KMS-11 (cell line): ENCODE results near the gene ERRFI1.
"Not testable (repeated sequence)": the region's sequence is repeated elsewhere in the genome, so short reads cannot be mapped to it uniquely, and the experiment has no call there.

Experiments
- H2AFZ ChIP-seq: fragments of 200-600 bp; sonication (generic); 2 replicates; pipeline ENCODE4 v1.6.1; 2016; ENCODE audit warnings: antibody characterized with exemption, mixed run types, low read depth
- H3K27ac ChIP-seq: fragments of 200-600 bp; sonication (generic); 2 replicates; pipeline ENCODE4 v1.6.1; 2016; ENCODE audit warnings: mild to moderate bottlenecking, mixed run types
- H3K27me3 ChIP-seq: fragments of 200-600 bp; sonication (generic); 2 replicates; pipeline ENCODE4 v1.6.1; 2017; ENCODE audit warnings: mild to moderate bottlenecking, low read depth, mixed run types, moderate library complexity; ENCODE audit not compliant: insufficient read depth
- H3K36me3 ChIP-seq: fragments of 200-600 bp; sonication (generic); 2 replicates; pipeline ENCODE4 v1.6.1; 2017; ENCODE audit warnings: mild to moderate bottlenecking, mixed run types; ENCODE audit not compliant: insufficient read depth
- H3K4me1 ChIP-seq: fragments of 200-600 bp; sonication (generic); 2 replicates; pipeline ENCODE4 v1.6.1; 2016; ENCODE audit warnings: mild to moderate bottlenecking, low read depth, mixed run types; ENCODE audit not compliant: poor library complexity, severe bottlenecking
- H3K4me2 ChIP-seq: fragments of 200-600 bp; sonication (generic); 2 replicates; pipeline ENCODE4 v1.7.0; 2016; ENCODE audit warnings: mild to moderate bottlenecking, mixed run types
- H3K4me3 ChIP-seq: fragments of 200-600 bp; sonication (generic); IDR thresholded peaks from 2 replicates; pipeline ENCODE4 v1.6.1; 2017; ENCODE audit warnings: low read depth, low read length, mixed read lengths; ENCODE audit not compliant: insufficient read depth
- H3K79me2 ChIP-seq: fragments of 200-600 bp; sonication (generic); 2 replicates; pipeline ENCODE4 v1.6.1; 2016; ENCODE audit warnings: low read depth, mixed run types; ENCODE audit not compliant: insufficient read depth
- H3K9ac ChIP-seq: fragments of 200-600 bp; sonication (generic); 2 replicates; pipeline ENCODE4 v1.6.1; 2016; ENCODE audit warnings: mild to moderate bottlenecking, mixed run types
- H4K20me1 ChIP-seq: fragments of 200-600 bp; sonication (generic); 2 replicates; pipeline ENCODE4 v1.6.1; 2016; ENCODE audit warnings: mild to moderate bottlenecking, mixed run types; ENCODE audit not compliant: insufficient read depth
- TF ChIP-seq, protein P1 (sequence below): fragments of 200-600 bp; sonication (generic); conservative IDR thresholded peaks from 2 replicates; pipeline ENCODE4 v1.6.1; 2017; ENCODE audit warnings: low read depth, mild to moderate bottlenecking, antibody characterized with exemption, low read length, moderate library complexity, mixed read lengths

ERRFI1 gene

DNA sequence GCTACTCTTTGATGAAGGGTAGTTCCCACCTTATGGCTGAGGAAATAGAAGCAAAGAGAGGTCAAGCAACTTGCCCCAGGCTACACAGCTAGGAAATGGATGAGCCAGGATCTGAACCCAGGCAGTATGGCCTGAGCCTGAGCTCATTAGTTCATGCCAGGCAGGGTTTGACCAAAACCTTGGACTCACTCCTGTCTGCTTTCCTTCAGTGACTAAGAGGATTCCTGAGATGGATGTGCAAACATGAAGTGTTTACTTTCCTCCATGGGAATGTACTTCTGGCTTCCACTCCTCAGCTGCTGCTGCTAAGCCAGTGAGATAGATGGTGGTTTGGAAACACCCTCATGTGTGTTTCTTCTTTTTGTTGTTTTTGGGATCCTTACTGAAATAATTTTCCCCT, 35.1 kb upstream of the ERRFI1 start:
- Histone ChIP-seq H3K4me1 (no peaks in the 10 kb centered on the region), H2AFZ (no peak overlapping the region), H3K79me2 (no peaks in the 10 kb centered on the region), H3K9ac (no peak overlapping the region), H3K4me3 (no peak overlapping the region), H4K20me1 (no peaks in the 10 kb centered on the region), H3K27me3 (no peaks in the 10 kb centered on the region), H3K4me2 (no peak overlapping the region), H3K36me3 (no peaks in the 10 kb centered on the region), H3K27ac (no peak overlapping the region)
- TF ChIP-seq, protein P1, sequence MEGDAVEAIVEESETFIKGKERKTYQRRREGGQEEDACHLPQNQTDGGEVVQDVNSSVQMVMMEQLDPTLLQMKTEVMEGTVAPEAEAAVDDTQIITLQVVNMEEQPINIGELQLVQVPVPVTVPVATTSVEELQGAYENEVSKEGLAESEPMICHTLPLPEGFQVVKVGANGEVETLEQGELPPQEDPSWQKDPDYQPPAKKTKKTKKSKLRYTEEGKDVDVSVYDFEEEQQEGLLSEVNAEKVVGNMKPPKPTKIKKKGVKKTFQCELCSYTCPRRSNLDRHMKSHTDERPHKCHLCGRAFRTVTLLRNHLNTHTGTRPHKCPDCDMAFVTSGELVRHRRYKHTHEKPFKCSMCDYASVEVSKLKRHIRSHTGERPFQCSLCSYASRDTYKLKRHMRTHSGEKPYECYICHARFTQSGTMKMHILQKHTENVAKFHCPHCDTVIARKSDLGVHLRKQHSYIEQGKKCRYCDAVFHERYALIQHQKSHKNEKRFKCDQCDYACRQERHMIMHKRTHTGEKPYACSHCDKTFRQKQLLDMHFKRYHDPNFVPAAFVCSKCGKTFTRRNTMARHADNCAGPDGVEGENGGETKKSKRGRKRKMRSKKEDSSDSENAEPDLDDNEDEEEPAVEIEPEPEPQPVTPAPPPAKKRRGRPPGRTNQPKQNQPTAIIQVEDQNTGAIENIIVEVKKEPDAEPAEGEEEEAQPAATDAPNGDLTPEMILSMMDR, result no peak

DNA sequence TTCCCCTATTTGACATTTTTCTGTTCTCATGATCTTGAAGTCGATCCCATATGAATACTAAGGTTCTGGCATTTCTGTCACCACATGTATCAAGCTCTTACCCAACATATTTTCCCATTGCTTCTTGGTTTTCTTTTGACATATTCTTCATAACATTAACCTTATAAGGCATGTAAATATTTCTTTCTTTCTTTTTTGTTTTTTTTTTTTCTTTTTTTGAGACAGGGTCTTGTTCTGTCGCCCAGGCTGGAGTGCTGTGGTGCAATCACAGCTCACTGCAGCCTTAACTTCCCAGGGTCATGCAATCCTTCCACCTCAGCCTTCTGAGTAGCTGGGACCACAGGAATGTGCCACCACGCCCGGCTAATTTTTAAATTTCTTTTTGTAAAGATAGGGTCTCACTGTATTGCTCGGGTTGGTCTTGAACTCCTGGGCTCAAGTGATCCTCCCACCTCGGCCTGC, 33.1 kb upstream of the ERRFI1 start:
- Histone ChIP-seq H3K4me2 (no peak overlapping the region), H2AFZ (no peak overlapping the region), H4K20me1 (no peaks in the 10 kb centered on the region), H3K9ac (no peak overlapping the region), H3K36me3 (no peaks in the 10 kb centered on the region), H3K4me1 (no peaks in the 10 kb centered on the region), H3K27me3 (no peaks in the 10 kb centered on the region), H3K4me3 (no peak overlapping the region), H3K27ac (no peak overlapping the region), H3K79me2 (no peaks in the 10 kb centered on the region)
- TF ChIP-seq, protein P1, result no peak

DNA sequence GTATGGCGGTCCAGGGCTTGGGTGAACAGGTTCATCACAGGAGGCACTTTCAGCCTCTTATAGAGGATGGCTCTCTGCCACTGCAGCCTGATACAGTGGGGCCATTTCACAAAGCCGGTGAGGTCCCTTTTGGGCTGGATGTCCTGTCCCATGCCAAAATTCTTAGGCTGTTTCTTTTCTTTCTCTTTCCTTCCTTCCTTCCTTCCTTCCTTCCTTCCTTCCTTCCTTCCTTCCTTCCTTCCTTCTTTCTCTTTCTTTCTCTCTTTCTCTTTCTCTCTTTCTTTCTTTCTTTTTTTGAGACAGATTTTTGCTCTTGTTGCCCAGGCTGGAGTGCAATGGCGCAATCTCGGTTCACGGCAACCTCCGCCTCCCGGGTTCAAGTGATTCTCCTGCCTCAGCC, 31.7 kb upstream of the ERRFI1 start:
- not testable (repeated sequence) for H3K36me3 ChIP-seq, H3K79me2 ChIP-seq, H3K4me3 ChIP-seq, H3K9ac ChIP-seq, H4K20me1 ChIP-seq, H3K4me2 ChIP-seq, H3K27ac ChIP-seq, H2AFZ ChIP-seq, H3K27me3 ChIP-seq, H3K4me1 ChIP-seq

DNA sequence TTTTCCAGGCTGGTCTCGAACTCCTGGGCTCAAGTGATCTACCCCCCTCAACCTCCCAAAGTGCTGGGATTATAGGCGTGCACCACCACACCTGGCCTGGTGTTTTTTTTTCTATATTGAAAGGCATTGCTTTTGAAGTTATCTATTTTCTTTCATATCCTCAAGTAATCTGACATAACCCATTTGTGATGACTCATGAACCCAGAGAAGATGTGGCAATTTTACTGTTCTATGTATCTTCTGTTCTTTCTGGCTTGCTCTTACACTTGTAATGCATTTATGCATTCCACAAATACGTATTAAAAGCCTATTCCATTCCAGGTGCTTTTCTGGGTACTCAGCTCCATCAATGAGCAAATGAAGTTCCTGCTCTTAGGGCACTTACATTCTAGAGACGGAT, 29.9 kb upstream of the ERRFI1 start:
- no peak overlapping the region for H3K27ac ChIP-seq
- H3K27me3 ChIP-seq, result no peaks in the 10 kb centered on the region
- H2AFZ ChIP-seq, result no peak overlapping the region
- H3K4me2 ChIP-seq, result no peak overlapping the region
- no peak overlapping the region for H3K4me3 ChIP-seq
- TF ChIP-seq, protein P1, result no peak
- H3K9ac ChIP-seq, result no peak overlapping the region
- no peaks in the 10 kb centered on the region for H3K36me3 ChIP-seq
- H3K4me1 ChIP-seq, result no peaks in the 10 kb centered on the region
- H4K20me1 ChIP-seq, result no peaks in the 10 kb centered on the region
- H3K79me2 ChIP-seq, result no peaks in the 10 kb centered on the region

DNA sequence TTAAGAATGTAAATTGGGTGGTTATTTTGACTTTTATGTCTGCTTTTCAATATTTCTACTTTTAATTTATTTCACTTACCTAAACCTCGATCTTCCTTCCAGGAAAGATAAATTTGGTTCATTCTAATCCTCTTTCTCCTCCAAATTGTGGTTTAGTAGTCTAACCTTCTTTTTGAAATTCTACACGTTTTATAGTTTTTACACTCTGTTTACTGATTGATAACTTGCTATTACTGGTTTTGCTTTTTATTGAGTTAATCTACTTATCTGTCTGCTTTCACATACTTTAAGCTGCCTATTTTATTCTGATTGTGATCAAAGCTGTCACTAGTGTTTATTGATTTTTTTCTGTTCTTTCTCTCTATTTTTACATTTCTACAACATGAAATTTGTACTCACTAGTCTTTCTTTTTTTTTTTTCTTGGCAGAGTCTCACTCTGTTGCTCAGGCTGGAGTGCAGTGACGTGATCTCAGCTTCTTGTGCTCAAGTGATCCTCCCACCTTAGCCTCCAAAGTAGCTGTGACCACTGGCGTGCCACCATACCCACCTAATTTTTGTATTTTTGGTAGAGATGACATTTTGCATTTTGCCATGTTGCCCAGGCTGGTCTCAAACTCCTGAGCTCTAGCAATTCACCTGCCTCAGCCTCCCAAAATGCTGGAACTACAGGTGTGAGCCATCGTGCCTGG, 27.9 kb upstream of the ERRFI1 start:
- no peak overlapping the region for H3K4me2 ChIP-seq
- H3K36me3 ChIP-seq, result no peaks in the 10 kb centered on the region
- no peaks in the 10 kb centered on the region for H3K79me2 ChIP-seq
- no peaks in the 10 kb centered on the region for H4K20me1 ChIP-seq
- TF ChIP-seq, protein P1, result no peak
- H3K4me1 ChIP-seq, result no peaks in the 10 kb centered on the region
- no peak overlapping the region for H2AFZ ChIP-seq
- H3K27me3 ChIP-seq, result no peaks in the 10 kb centered on the region
- no peak overlapping the region for H3K9ac ChIP-seq
- no peak overlapping the region for H3K27ac ChIP-seq
- no peak overlapping the region for H3K4me3 ChIP-seq
